ENCODE results near the gene PLCD1.
"Not testable (repeated sequence)": the region's sequence is repeated elsewhere in the genome, so short reads cannot be mapped to it uniquely, and the experiment has no call there.

Gene PLCD1

GRCh38 chr3:38054499-38055001 lies 25.1 kb upstream of the PLCD1 start:
- no peak for DNase-seq (ENCODE audit: low read depth)
- TF ChIP-seq CTCF (IDR thresholded peaks at IDR 0.05; ENCODE audit: insufficient read depth, low read depth, low read length, missing control alignments) = no peak
- H3K4me3 ChIP-seq (ENCODE audit: low read length) = no peak overlapping the region

- H3K4me3 ChIP-seq (ENCODE audit: low read length); DNase-seq (ENCODE audit: low read depth): not testable (repeated sequence)
Measured at GRCh38 chr3:38053813-38054498, 24.5 kb upstream of the PLCD1 start.

GRCh38 chr3:38053286-38053685 lies 23.8 kb upstream of the PLCD1 start:
- DNase-seq (ENCODE audit: low read depth); H3K4me3 ChIP-seq (ENCODE audit: low read length): not testable (repeated sequence)

- DNase-seq (ENCODE audit: low read depth) = no peak
- H3K4me3 ChIP-seq (ENCODE audit: low read length) = no peak overlapping the region
- TF ChIP-seq CTCF (IDR thresholded peaks at IDR 0.05; ENCODE audit: insufficient read depth, low read depth, low read length, missing control alignments) = no peak
Measured at GRCh38 chr3:38051131-38051530, 21.7 kb upstream of the PLCD1 start.

- no peak for TF ChIP-seq CTCF (IDR thresholded peaks at IDR 0.05; ENCODE audit: insufficient read depth, low read depth, low read length, missing control alignments)
- DNase-seq (ENCODE audit: low read depth) = no peak
- no peak overlapping the region for H3K4me3 ChIP-seq (ENCODE audit: low read length)
Measured at GRCh38 chr3:38049358-38050126, 20.1 kb upstream of the PLCD1 start.

- H3K4me3 ChIP-seq (ENCODE audit: low read length) = no peak overlapping the region
- no peak for TF ChIP-seq CTCF (IDR thresholded peaks at IDR 0.05; ENCODE audit: insufficient read depth, low read depth, low read length, missing control alignments)
- DNase-seq (ENCODE audit: low read depth) = no peak
Measured at GRCh38 chr3:38047896-38048295, 18.5 kb upstream of the PLCD1 start.

- no peak for TF ChIP-seq CTCF (IDR thresholded peaks at IDR 0.05; ENCODE audit: insufficient read depth, low read depth, low read length, missing control alignments)
- DNase-seq (ENCODE audit: low read depth) = no peak
Measured at GRCh38 chr3:38046821-38047220, 17.4 kb upstream of the PLCD1 start.

GRCh38 chr3:38046027-38046426 lies 16.6 kb upstream of the PLCD1 start:
- DNase-seq (ENCODE audit: low read depth) = no peak
- no peak for TF ChIP-seq CTCF (IDR thresholded peaks at IDR 0.05; ENCODE audit: insufficient read depth, low read depth, low read length, missing control alignments)
- H3K4me3 ChIP-seq (ENCODE audit: low read length) = no peak overlapping the region

More at GRCh38 chr3:38046821-38047220, 17.4 kb upstream of the PLCD1 start:
- H3K4me3 ChIP-seq (ENCODE audit: low read length) = no peak overlapping the region

Data from epithelial cell of esophagus (primary cell).